GM18519 (cell line): Measurements from ENCODE around the gene GNAL.

Source experiments
- ATAC-seq: cut with Tn5 transposase; IDR thresholded peaks from one replicate; pipeline ENCODE4 v1.9.1; 2021; ENCODE audit warnings: mild to moderate bottlenecking, moderate library complexity; ENCODE audit not compliant: unreplicated experiment, low FRiP score

Gene GNAL

GRCh38 chr18:11719050-11719449 lies 30.0 kb downstream of the GNAL start:
- ATAC-seq: no peak

- ATAC-seq: no peak
These were observed 30.6 kb downstream of the GNAL start for GRCh38 chr18:11719621-11720020.

- ATAC-seq: no peak
These were observed 32.7 kb downstream of the GNAL start for GRCh38 chr18:11721720-11722119.

GRCh38 chr18:11724781-11725180 lies 35.7 kb downstream of the GNAL start:
- no peak for ATAC-seq

GRCh38 chr18:11726556-11726955 lies 37.5 kb downstream of the GNAL start:
- ATAC-seq: no peak

- no peak for ATAC-seq
These were observed 39.2 kb downstream of the GNAL start for GRCh38 chr18:11728249-11728648.

GRCh38 chr18:11729556-11729955 lies 40.5 kb downstream of the GNAL start:
- ATAC-seq: no peak

GRCh38 chr18:11733031-11733430 lies 44.0 kb downstream of the GNAL start:
- ATAC-seq: no peak

- no peak for ATAC-seq
These were observed 47.6 kb downstream of the GNAL start for GRCh38 chr18:11736656-11737055.

GRCh38 chr18:11739893-11740292 lies 50.8 kb downstream of the GNAL start:
- no peak for ATAC-seq

- ATAC-seq: no peak
These were observed 51.4 kb downstream of the GNAL start for GRCh38 chr18:11740461-11740860.

- ATAC-seq: no peak
These were observed 52.6 kb downstream of the GNAL start for GRCh38 chr18:11741505-11742145.

- ATAC-seq: no peak
These were observed 56.5 kb downstream of the GNAL start for GRCh38 chr18:11745521-11745920.

- ATAC-seq: no peak
These were observed 58.2 kb downstream of the GNAL start for GRCh38 chr18:11747286-11747685.

- no peak for ATAC-seq
These were observed 58.7 kb downstream of the GNAL start for GRCh38 chr18:11747731-11748130.

- ATAC-seq: no peak
These were observed 60.2 kb downstream of the GNAL start for GRCh38 chr18:11749305-11749704.

- ATAC-seq: no peak
These were observed 61.1 kb downstream of the GNAL start for GRCh38 chr18:11750171-11750570.

GRCh38 chr18:11750581-11751310 lies 61.7 kb downstream of the GNAL start:
- no peak for ATAC-seq

- no peak for ATAC-seq
These were observed 62.5 kb downstream of the GNAL start for GRCh38 chr18:11751341-11752115.

GRCh38 chr18:11752116-11752911 lies 63.2 kb downstream of the GNAL start:
- ATAC-seq: no peak

GRCh38 chr18:11754979-11755378 lies 65.9 kb downstream of the GNAL start:
- no peak for ATAC-seq
